Measurements from ENCODE around the gene RAP2C. TPM values are rescaled to one million over a fixed set of nuclear protein-coding genes. Genes with fewer than 3 reads are reported as not detected.
"Not testable (repeated sequence)": the region's sequence is repeated elsewhere in the genome, so short reads cannot be mapped to it uniquely, and the experiment has no call there.

Gene RAP2C
- total RNA-seq, 1 experiment from 2014 or later: 43.0 TPM

DNA sequence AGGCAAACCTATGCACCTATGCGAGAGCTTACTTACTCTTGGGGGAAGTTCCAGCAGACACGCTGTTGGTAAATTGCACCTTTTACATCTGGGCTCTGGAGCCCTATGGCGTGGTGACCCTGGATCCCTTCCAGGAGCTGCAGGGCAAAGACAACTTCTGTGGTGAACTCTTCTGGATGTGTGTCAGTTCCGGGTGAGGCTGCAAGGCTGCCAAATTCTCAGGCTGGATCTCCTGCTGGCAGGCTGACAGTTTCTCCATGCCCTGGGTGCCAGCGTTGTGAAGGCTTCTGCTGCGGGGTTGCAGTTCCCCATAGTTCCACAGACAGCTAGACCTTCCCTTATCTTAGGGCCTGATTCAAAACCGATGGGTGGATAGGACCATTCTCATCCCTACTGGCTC lies 37.9 kb downstream of the RAP2C start:
- Histone ChIP-seq H3K4me1 (replicated peaks) (no peaks in the 10 kb centered on the region), H3K27me3 (replicated peaks) (no peaks in the 10 kb centered on the region), H3K4me3 (no peak overlapping the region), H3K9me3 (replicated peaks) (no peaks in the 10 kb centered on the region), H3K27ac (no peak overlapping the region), H3K36me3 (no peaks in the 10 kb centered on the region)
- DNase-seq (ENCODE audit: low read depth in 1 of 2, low spot score in 2 of 2): no peak

DNA sequence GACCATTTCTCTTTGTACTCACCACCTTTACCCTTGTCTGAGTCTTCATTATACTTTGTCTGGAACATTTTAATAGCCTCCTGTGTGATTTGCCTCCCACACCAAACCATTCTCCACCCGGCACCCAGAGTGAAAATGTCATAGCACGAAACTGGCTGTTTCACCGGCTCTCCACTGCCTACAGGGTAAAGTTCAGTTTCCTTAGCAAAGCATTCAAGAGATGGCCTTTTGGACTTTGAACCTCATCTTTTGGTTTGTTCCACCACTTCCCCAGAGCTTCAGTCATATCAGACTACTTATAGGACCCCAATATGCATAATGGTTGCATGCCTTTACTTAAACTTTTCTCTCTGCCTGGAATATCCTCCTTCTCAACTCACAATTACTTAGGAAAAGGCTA lies 38.3 kb downstream of the RAP2C start:
- Histone ChIP-seq H3K27me3 (replicated peaks) (no peaks in the 10 kb centered on the region), H3K4me1 (replicated peaks) (no peaks in the 10 kb centered on the region), H3K27ac (no peak overlapping the region), H3K9me3 (replicated peaks) (no peaks in the 10 kb centered on the region), H3K4me3 (no peak overlapping the region), H3K36me3 (no peaks in the 10 kb centered on the region)
- DNase-seq (ENCODE audit: low read depth in 1 of 2, low spot score in 2 of 2): no peak

DNA sequence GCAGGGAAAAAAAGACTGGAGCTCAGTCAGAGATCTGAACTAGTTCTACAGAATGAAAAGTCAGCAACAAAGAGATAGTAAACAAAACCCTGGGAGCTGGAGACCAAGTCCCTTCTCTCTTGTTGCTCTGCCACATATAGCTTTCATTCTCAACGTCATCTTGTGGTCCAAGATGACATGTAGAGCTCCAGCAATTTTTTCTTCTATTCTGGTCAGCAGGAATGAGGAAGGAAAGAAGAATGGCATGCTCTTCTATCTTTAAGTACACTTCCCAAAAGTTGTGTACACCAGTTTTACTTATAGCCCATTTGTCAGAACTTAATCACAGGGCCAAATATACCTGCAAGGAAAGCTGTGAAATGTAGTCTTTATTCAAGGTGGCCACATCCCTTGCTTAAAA lies 45.6 kb downstream of the RAP2C start:
- Histone ChIP-seq H3K27ac (no peak overlapping the region), H3K27me3 (replicated peaks) (no peaks in the 10 kb centered on the region), H3K36me3 (no peaks in the 10 kb centered on the region), H3K9me3 (replicated peaks) (no peaks in the 10 kb centered on the region), H3K4me1 (replicated peaks) (no peaks in the 10 kb centered on the region), H3K4me3 (no peak overlapping the region)
- DNase-seq (ENCODE audit: low read depth in 1 of 2, low spot score in 2 of 2): no peak

DNA sequence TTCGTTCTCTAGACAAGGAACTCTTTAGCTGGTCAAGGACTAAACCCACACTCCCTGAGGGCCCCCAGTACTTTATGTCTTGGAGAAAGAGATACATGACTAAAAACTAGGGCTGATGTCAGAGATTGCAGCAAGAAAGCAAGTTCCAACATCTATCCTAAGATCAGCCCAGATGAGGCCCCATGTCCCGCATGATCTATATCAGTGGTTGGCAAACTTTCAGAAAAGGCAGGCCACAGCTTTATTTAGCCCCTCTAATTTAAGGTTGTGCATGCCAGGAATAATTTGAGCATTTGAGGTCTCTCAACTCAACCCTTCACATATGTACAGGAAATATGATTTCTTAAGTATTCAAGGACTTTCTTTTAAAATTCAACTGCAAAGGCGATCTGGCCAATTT lies 47.4 kb downstream of the RAP2C start:
- Histone ChIP-seq H3K4me1 (replicated peaks) (no peaks in the 10 kb centered on the region), H3K4me3 (no peak overlapping the region), H3K27ac (no peak overlapping the region), H3K9me3 (replicated peaks) (no peaks in the 10 kb centered on the region), H3K36me3 (no peaks in the 10 kb centered on the region), H3K27me3 (replicated peaks) (no peaks in the 10 kb centered on the region)
- DNase-seq (ENCODE audit: low read depth in 1 of 2, low spot score in 2 of 2): no peak

DNA sequence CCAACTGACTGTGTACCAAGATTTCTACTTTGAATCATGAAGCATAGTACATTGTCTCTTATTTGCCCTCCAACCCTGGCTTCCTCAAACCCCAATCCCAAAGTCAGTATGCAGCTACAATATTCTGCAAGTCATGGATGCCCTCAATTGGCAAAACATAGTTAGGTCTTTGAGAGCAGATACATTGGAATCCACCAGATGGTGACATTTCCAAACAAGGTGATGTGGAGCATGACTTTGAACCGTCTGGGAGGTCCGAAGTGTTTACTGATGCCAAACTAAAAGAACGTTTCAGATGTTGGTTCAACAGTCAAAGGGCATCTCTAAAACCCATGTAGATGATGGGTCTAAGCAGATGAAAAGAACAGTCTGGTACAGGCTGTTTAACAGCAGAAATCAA lies 47.8 kb downstream of the RAP2C start:
- no peaks in the 10 kb centered on the region for H3K9me3 ChIP-seq (replicated peaks)
- H3K27me3 ChIP-seq (replicated peaks): no peaks in the 10 kb centered on the region
- H3K27ac ChIP-seq: no peak overlapping the region
- H3K36me3 ChIP-seq: no peaks in the 10 kb centered on the region
- DNase-seq (ENCODE audit: low read depth in 1 of 2, low spot score in 2 of 2): no peak
- H3K4me1 ChIP-seq (replicated peaks): no peaks in the 10 kb centered on the region
- H3K4me3 ChIP-seq: no peak overlapping the region

DNA sequence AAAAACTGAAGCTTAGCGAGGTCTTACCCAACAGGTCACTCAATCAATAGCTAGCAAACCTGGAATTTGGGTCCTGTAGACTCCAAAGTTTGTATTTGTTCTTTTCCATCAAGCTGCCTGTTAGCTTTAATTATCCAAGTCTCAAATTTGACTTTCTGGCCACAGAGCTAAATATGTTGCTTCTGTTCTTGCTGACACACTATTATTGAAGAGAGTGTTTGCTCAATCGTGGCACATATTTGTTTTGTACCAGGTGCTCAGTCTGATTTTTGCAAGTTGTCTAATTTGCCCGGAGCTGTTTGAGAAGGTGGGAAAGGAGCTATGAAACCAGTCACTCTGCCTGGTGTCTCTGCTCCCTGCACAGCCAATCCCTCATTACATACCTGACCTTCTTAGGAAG lies 49.7 kb downstream of the RAP2C start:
- Histone ChIP-seq H3K4me3 (no peak overlapping the region), H3K36me3 (no peaks in the 10 kb centered on the region), H3K27me3 (replicated peaks) (no peaks in the 10 kb centered on the region), H3K4me1 (replicated peaks) (no peaks in the 10 kb centered on the region), H3K9me3 (replicated peaks) (no peaks in the 10 kb centered on the region), H3K27ac (no peak overlapping the region)
- no peak for DNase-seq (ENCODE audit: low read depth in 1 of 2, low spot score in 2 of 2)

DNA sequence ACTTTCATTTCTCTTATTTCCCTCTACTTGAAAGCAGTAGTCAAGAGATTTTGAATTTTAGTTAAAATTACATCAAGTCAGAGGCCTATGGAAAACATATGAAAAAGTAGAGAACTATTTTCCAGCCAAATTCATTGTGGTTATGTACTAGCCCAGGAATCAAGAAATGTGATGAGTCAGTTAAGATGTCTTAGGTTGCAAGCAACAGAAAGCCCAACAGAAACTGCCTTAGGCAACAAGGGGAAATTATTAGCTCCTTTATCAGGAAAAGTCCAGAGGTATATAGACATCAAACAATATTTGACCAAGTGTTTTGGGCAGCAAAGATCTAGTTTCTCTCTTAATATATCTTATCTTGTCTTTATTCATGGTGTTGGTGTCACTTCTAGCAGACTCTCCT lies 53.6 kb downstream of the RAP2C start:
- Histone ChIP-seq H3K36me3 (no peaks in the 10 kb centered on the region), H3K27me3 (replicated peaks) (no peaks in the 10 kb centered on the region), H3K4me1 (replicated peaks) (no peaks in the 10 kb centered on the region), H3K4me3 (no peak overlapping the region), H3K9me3 (replicated peaks) (no peaks in the 10 kb centered on the region), H3K27ac (no peak overlapping the region)
- DNase-seq (ENCODE audit: low read depth in 1 of 2, low spot score in 2 of 2): no peak

DNA sequence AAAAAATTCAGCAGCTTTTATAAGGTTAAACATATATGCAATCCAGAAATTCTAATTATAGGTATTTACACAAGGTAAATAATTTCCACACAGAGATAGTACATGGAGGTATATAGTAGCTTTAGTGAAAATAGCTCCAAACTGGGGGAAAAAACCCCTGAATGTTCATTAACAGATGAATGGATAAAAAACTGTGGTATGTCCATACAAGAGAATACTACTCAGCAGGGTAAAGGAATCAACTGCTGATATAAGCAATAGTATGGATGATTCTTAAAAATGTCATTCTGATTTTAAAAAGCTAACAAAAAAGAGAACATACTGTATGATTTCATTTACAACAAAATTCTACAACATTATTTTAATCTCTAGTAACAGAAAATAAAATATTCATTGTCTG lies 54.2 kb downstream of the RAP2C start:
- DNase-seq (ENCODE audit: low read depth in 1 of 2, low spot score in 2 of 2): no peak
- H3K4me1 ChIP-seq (replicated peaks): no peaks in the 10 kb centered on the region
- no peak overlapping the region for H3K27ac ChIP-seq
- no peak overlapping the region for H3K4me3 ChIP-seq
- no peaks in the 10 kb centered on the region for H3K36me3 ChIP-seq
- H3K9me3 ChIP-seq (replicated peaks): no peaks in the 10 kb centered on the region
- H3K27me3 ChIP-seq (replicated peaks): no peaks in the 10 kb centered on the region

DNA sequence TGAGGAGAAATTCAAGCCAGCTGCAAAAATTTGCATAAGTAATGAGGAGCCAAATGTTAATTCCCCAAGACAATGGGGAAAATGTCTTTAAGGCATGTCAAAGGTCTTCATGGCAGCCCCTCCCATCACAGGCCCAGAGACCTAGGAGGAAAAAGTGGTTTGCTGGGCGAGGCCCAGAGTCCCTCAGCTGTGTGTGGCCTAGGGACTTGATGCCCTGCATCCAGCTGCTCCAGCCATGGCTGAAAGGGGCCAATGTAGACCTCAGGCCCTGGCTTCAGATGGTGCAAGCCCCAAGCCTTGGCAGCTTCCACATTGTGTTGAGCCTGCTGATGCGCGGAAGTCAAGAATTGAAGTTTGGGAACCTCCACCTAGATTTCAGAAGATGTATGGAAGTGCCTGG lies 56.2 kb downstream of the RAP2C start:
- H3K27me3 ChIP-seq (replicated peaks); DNase-seq (ENCODE audit: low read depth in 1 of 2, low spot score in 2 of 2); H3K27ac ChIP-seq; H3K4me1 ChIP-seq (replicated peaks); H3K36me3 ChIP-seq; H3K4me3 ChIP-seq; H3K9me3 ChIP-seq (replicated peaks): not testable (repeated sequence)

DNA sequence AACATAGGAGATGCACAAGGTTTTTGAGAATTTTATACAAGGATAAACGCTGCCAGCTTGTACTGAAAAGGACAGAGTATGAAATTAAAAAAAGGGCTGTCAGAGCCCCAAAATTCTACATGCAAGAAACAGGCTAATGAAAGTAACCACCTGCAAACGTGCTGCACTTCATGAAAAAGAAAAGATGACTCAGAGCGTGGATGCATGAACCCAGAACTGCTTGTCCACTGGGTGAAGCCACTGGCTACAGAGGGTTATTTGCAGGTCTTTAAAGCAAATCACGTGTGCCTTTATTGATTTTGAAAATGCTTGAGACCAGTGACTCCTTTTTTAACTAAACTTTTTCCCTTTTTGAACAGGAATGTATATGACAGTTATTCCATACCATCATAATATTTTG lies 66.1 kb downstream of the RAP2C start:
- no peaks in the 10 kb centered on the region for H3K9me3 ChIP-seq (replicated peaks)
- no peaks in the 10 kb centered on the region for H3K4me1 ChIP-seq (replicated peaks)
- no peaks in the 10 kb centered on the region for H3K27me3 ChIP-seq (replicated peaks)
- H3K4me3 ChIP-seq: no peak overlapping the region
- H3K27ac ChIP-seq: no peak overlapping the region
- no peak for DNase-seq (ENCODE audit: low read depth in 1 of 2, low spot score in 2 of 2)
- no peaks in the 10 kb centered on the region for H3K36me3 ChIP-seq

Other genes starting within 250 kb of the RAP2C start
- gene STK26, start 196.1 kb downstream of the RAP2C start, total RNA-seq (2014; rRNA removed; shearing (Covaris generic)): 0.11 TPM in 1 of 2 replicates, not detected in the other
- gene FRMD7, start 91.4 kb downstream of the RAP2C start, total RNA-seq (2014; rRNA removed; shearing (Covaris generic)): not detected in 2 replicates